WTC11 (cell line): Measurements from ENCODE around the gene CADM1. TPM values are rescaled to one million over a fixed set of nuclear protein-coding genes. Genes with fewer than 3 reads are reported as not detected.

ENCODE experiments used
- ATAC-seq: fragments of 200-7000 bp; cut with Tn5 transposase; 2 replicates; pipeline ENCODE4 v1.10.0; 2021; ENCODE audit warnings: mild to moderate bottlenecking, moderate library complexity
- CTCF ChIA-PET: fragments of 300-600 bp; sonication (Branson Sonifier 250); formaldehyde crosslinking; loops from one replicate; lab custom pipeline; 2021; ENCODE audit warnings: antibody characterized with exemption; lab: Charles Lee
- POLR2A ChIA-PET: fragments of 350-600 bp; sonication (Branson Sonifier 250); formaldehyde crosslinking; loops from one replicate; lab custom pipeline; 2021; ENCODE audit warnings: antibody characterized with exemption; lab: Charles Lee
- DNase-seq: peaks from one replicate; pipeline ENCODE4 v3.0.0; 2021; ENCODE audit warnings: low spot score
- H3K27ac Mint-ChIP-seq: 2 replicates; pipeline ENCODE4 v1.8.0; 2021; ENCODE audit warnings: mixed read lengths
- H3K27me3 Mint-ChIP-seq: 2 replicates; pipeline ENCODE4 v1.8.0; 2021; ENCODE audit warnings: low read depth, mild to moderate bottlenecking, moderate library complexity, mixed read lengths
- H3K36me3 Mint-ChIP-seq: 2 replicates; pipeline ENCODE4 v1.8.0; 2021; ENCODE audit warnings: mixed read lengths
- H3K4me1 Mint-ChIP-seq: 2 replicates; pipeline ENCODE4 v1.8.0; 2022; ENCODE audit warnings: mixed read lengths
- H3K4me3 Mint-ChIP-seq: 2 replicates; pipeline ENCODE4 v1.8.0; 2021; ENCODE audit warnings: mild to moderate bottlenecking, moderate library complexity, mixed read lengths
- H3K9me3 Mint-ChIP-seq: 2 replicates; pipeline ENCODE4 v1.8.0; 2021; ENCODE audit warnings: mixed read lengths
- ATF3 ChIP-seq: sonication (generic); formaldehyde crosslinking; conservative IDR thresholded peaks from 2 replicates; pipeline ENCODE4 v1.8.1; 2022; ENCODE audit warnings: mild to moderate bottlenecking, missing genetic modification reagents
- ATF6 ChIP-seq: sonication (generic); formaldehyde crosslinking; IDR thresholded peaks from 2 replicates; pipeline ENCODE4 v1.8.1; 2023; ENCODE audit warnings: mild to moderate bottlenecking, missing genetic modification reagents
- CBFB ChIP-seq: sonication (generic); formaldehyde crosslinking; IDR thresholded peaks from 2 replicates; pipeline ENCODE4 v1.8.1; 2022; ENCODE audit warnings: mild to moderate bottlenecking, low read depth, missing genetic modification reagents
- CDX4 ChIP-seq: fragments of 250-450 bp; sonication (Bioruptor Pico); IDR thresholded peaks from 2 replicates; pipeline ENCODE4 v1.9.0; 2021; ENCODE audit warnings: moderate library complexity, mild to moderate bottlenecking, inconsistent platforms, borderline replicate concordance
- E2F4 ChIP-seq: sonication (generic); formaldehyde crosslinking; IDR thresholded peaks from 2 replicates; pipeline ENCODE4 v1.8.1; 2022; ENCODE audit warnings: low read depth, mild to moderate bottlenecking, moderate library complexity, missing genetic modification reagents, borderline replicate concordance
- FOXJ3 ChIP-seq: sonication (generic); formaldehyde crosslinking; IDR thresholded peaks from 2 replicates; pipeline ENCODE4 v1.9.0; 2021; ENCODE audit warnings: missing genetic modification reagents, mild to moderate bottlenecking, borderline replicate concordance
- HMGA2 ChIP-seq: fragments of 250-450 bp; sonication (Bioruptor Pico); IDR thresholded peaks from 2 replicates; pipeline ENCODE4 v1.4.0; 2021; ENCODE audit warnings: mild to moderate bottlenecking, moderate library complexity
- IRF2 ChIP-seq: sonication (generic); formaldehyde crosslinking; IDR thresholded peaks from 2 replicates; pipeline ENCODE4 v1.8.0; 2022; ENCODE audit warnings: low read depth, missing genetic modification reagents, borderline replicate concordance
- JAZF1 ChIP-seq: fragments of 250-450 bp; sonication (Bioruptor Pico); IDR thresholded peaks from 2 replicates; pipeline ENCODE4 v1.9.0; 2021; ENCODE audit warnings: moderate library complexity, mild to moderate bottlenecking, inconsistent platforms
- JUN ChIP-seq: sonication (generic); formaldehyde crosslinking; IDR thresholded peaks from 2 replicates; pipeline ENCODE4 v1.8.0; 2023; ENCODE audit warnings: mild to moderate bottlenecking, missing genetic modification reagents
- KAT7 ChIP-seq: sonication (generic); formaldehyde crosslinking; IDR thresholded peaks from 2 replicates; pipeline ENCODE4 v1.8.1; 2023; ENCODE audit warnings: missing genetic modification reagents, mild to moderate bottlenecking, borderline replicate concordance
- MLX ChIP-seq: sonication (generic); formaldehyde crosslinking; IDR thresholded peaks from 2 replicates; pipeline ENCODE4 v1.8.1; 2023; ENCODE audit warnings: mild to moderate bottlenecking, missing genetic modification reagents, moderate library complexity
- NR2C2 ChIP-seq: sonication (generic); formaldehyde crosslinking; IDR thresholded peaks from 2 replicates; pipeline ENCODE4 v1.8.0; 2022; ENCODE audit warnings: mild to moderate bottlenecking, missing genetic modification reagents
- RORB ChIP-seq: fragments of 250-450 bp; sonication (Bioruptor Pico); IDR thresholded peaks from 2 replicates; pipeline ENCODE4 v1.9.0; 2021; ENCODE audit warnings: mild to moderate bottlenecking
- TP53 ChIP-seq: sonication (generic); formaldehyde crosslinking; IDR thresholded peaks from 2 replicates; pipeline ENCODE4 v1.8.1; 2023; ENCODE audit warnings: mild to moderate bottlenecking, missing genetic modification reagents
- USF2 ChIP-seq: sonication (generic); formaldehyde crosslinking; IDR thresholded peaks from 2 replicates; pipeline ENCODE4 v1.8.1; 2023; ENCODE audit warnings: mild to moderate bottlenecking, missing genetic modification reagents, moderate library complexity
- ZBTB43 ChIP-seq: sonication (generic); formaldehyde crosslinking; IDR thresholded peaks from 2 replicates; pipeline ENCODE4 v1.8.1; 2023; ENCODE audit warnings: mild to moderate bottlenecking, missing genetic modification reagents
- ZNF121 ChIP-seq: sonication (generic); formaldehyde crosslinking; IDR thresholded peaks from 2 replicates; pipeline ENCODE4 v1.8.0; 2023; ENCODE audit warnings: missing genetic modification reagents
- ZNF317 ChIP-seq: sonication (generic); formaldehyde crosslinking; IDR thresholded peaks from 2 replicates; pipeline ENCODE4 v1.8.1; 2023; ENCODE audit warnings: low read depth, mild to moderate bottlenecking, moderate library complexity, missing genetic modification reagents, borderline replicate concordance
- ZNF425 ChIP-seq: fragments of 250-450 bp; sonication (Bioruptor Pico); conservative IDR thresholded peaks from 2 replicates; pipeline ENCODE4 v1.9.0; 2021; ENCODE audit warnings: mild to moderate bottlenecking
- ZNF512 ChIP-seq: sonication (generic); formaldehyde crosslinking; IDR thresholded peaks from 2 replicates; pipeline ENCODE4 v1.8.1; 2022; ENCODE audit warnings: missing genetic modification reagents, borderline replicate concordance
- ZSCAN18 ChIP-seq: fragments of 250-450 bp; sonication (Bioruptor Pico); IDR thresholded peaks from 2 replicates; pipeline ENCODE4 v2.1.2; 2022; ENCODE audit warnings: mild to moderate bottlenecking, moderate library complexity
- total RNA-seq: library from RNA; stranded (reverse); gene quantifications from 3 replicates; pipeline ENCODE4 v1.2.3, GENCODE V29; 2021

Gene CADM1
- total RNA-seq, 1 experiment from 2014 or later = 26.8 TPM

- TF ChIP-seq ATF6 (no peak), MLX (CRISPR knock-in tag) (no peak), RORB (CRISPR knock-in tag) (no peak), E2F4 (CRISPR knock-in tag) (no peak), FOXJ3 (CRISPR knock-in tag) (no peak)
Observed at GRCh38 chr11:115159207-115159606, 345.0 kb downstream of the CADM1 start (continued).

- POLR2A ChIA-PET = no interaction called here
- ATAC-seq = no peak
- Mint-ChIP-seq H3K27me3 (peaks cover 9% of the 10 kb centered on the region; the same call in 1 of the 2 replicates), H3K9me3 (peaks cover 8% of the 10 kb centered on the region), H3K4me1 (peaks cover 29% of the 10 kb centered on the region), H3K36me3 (no peaks in the 10 kb centered on the region; the same call in 1 of the 2 replicates)
- no peak for TF ChIP-seq IRF2 (CRISPR knock-in tag)
- TF ChIP-seq ZNF512 (CRISPR knock-in tag) = no peak
- TF ChIP-seq KAT7 (CRISPR knock-in tag) = no peak
- no peak for TF ChIP-seq ZNF425 (CRISPR knock-in tag)
- no peak for TF ChIP-seq RORB (CRISPR knock-in tag)
- TF ChIP-seq CBFB (CRISPR knock-in tag) = no peak
- no peak for TF ChIP-seq TP53 (CRISPR knock-in tag)
- no peak for TF ChIP-seq ZNF121 (CRISPR knock-in tag)
- TF ChIP-seq ZSCAN18 (CRISPR knock-in tag) = no peak
- no peak for TF ChIP-seq ZNF317 (CRISPR knock-in tag)
- TF ChIP-seq NR2C2 (CRISPR knock-in tag) = no peak
- TF ChIP-seq ATF3 = no peak
- no peak for TF ChIP-seq CDX4 (CRISPR knock-in tag)
- TF ChIP-seq JAZF1 (CRISPR knock-in tag) = no peak
- TF ChIP-seq HMGA2 = no peak
- no peak for TF ChIP-seq JUN (CRISPR knock-in tag)
- TF ChIP-seq USF2 (CRISPR knock-in tag) = no peak
- TF ChIP-seq ZBTB43 (CRISPR knock-in tag) = no peak
- TF ChIP-seq, all 79 proteins: peak for 0
- no peak for DNase-seq
- CTCF ChIA-PET = interaction anchor here (1.4 kb wide), 1 partner anchor 9 kb away, joined by 5 read pairs; no protein-coding TSS in a partner anchor
- no peak overlapping the region for H3K4me3 Mint-ChIP-seq
- no peak overlapping the region for H3K27ac Mint-ChIP-seq
Observed at GRCh38 chr11:115158053-115158452, 346.2 kb downstream of the CADM1 start.
